Nephron progenitor cell (in vitro differentiated cells): Measurements from ENCODE around the gene OGFOD2.
A peak's percentile ranks its signal among the peaks of the same experiment; 100 is the strongest.

ENCODE experiments used
- DNase-seq: peaks from one replicate; pipeline ENCODE4 v3.0.0; 2021
- H3K27ac Mint-ChIP-seq: 2 replicates; pipeline ENCODE4 v1.8.0; 2021; ENCODE audit warnings: mild to moderate bottlenecking, moderate library complexity, mixed read lengths
- H3K27me3 Mint-ChIP-seq: 2 replicates; pipeline ENCODE4 v1.8.0; 2021; ENCODE audit warnings: mild to moderate bottlenecking, low read depth, mixed read lengths; ENCODE audit not compliant: poor library complexity
- H3K36me3 Mint-ChIP-seq: 2 replicates; pipeline ENCODE4 v1.8.0; 2021; ENCODE audit warnings: low read depth, mixed read lengths
- H3K4me1 Mint-ChIP-seq: 2 replicates; pipeline ENCODE4 v1.8.0; 2021; ENCODE audit warnings: mixed read lengths
- H3K4me3 Mint-ChIP-seq: 2 replicates; pipeline ENCODE4 v1.8.0; 2021; ENCODE audit warnings: mild to moderate bottlenecking, moderate library complexity, mixed read lengths
- H3K9me3 Mint-ChIP-seq: 2 replicates; pipeline ENCODE4 v1.8.0; 2021; ENCODE audit warnings: mild to moderate bottlenecking, moderate library complexity, mixed read lengths
- TF ChIP-seq, protein P1 (sequence below): fragments of 200-600 bp; sonication (generic); IDR thresholded peaks from 2 replicates; pipeline ENCODE4 v1.5.0; 2021; ENCODE audit warnings: antibody characterized with exemption

The OGFOD2 gene

DNA sequence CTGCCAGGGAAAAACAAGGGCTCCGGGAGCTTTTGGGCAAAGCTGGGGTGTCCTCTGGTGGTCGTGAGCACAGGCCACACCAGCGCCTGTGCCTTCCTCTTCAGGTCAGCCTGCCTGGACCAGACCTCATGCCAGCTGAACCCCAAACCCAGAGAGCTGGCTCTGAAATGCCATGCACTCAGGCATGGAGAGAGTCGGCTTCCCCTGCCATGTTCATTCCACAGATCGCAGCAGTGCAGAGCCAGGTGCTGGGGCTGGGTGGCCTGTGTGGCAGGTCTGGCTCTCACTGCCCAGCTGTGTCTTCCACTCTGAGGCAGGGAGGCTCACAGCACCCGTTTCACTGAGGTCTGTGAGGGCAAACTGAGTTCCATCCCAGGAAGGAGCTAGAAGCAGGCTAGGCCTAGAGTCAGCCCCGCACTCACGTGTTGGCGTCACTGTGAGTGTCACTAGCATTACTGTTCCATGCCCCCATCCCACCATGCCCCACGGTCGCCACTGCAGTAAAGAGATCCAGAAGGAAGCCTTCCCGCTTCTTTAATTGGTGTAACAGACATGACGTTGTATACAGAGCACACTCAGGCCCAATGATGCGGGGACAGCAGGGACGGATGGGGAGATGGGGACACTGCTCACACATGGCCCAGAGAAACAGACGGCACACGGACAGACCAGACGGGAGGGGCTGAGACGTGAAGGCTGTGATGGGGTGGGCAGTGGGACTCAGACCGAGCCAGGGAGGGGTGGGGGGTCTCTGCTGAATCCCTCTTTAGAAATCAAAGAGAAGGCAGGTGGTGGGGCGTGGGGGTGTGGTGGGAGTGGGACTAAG is 8.1 kb downstream of the OGFOD2 start:
- Mint-ChIP-seq H3K27me3 (no peaks in the 10 kb centered on the region), H3K27ac (peak overlapping the region; percentile 85), H3K9me3 (no peaks in the 10 kb centered on the region), H3K4me1 (peaks cover 59% of the 10 kb centered on the region), H3K36me3 (no peaks in the 10 kb centered on the region), H3K4me3 (peak overlapping the region; percentile 66)
- TF ChIP-seq, protein P1, sequence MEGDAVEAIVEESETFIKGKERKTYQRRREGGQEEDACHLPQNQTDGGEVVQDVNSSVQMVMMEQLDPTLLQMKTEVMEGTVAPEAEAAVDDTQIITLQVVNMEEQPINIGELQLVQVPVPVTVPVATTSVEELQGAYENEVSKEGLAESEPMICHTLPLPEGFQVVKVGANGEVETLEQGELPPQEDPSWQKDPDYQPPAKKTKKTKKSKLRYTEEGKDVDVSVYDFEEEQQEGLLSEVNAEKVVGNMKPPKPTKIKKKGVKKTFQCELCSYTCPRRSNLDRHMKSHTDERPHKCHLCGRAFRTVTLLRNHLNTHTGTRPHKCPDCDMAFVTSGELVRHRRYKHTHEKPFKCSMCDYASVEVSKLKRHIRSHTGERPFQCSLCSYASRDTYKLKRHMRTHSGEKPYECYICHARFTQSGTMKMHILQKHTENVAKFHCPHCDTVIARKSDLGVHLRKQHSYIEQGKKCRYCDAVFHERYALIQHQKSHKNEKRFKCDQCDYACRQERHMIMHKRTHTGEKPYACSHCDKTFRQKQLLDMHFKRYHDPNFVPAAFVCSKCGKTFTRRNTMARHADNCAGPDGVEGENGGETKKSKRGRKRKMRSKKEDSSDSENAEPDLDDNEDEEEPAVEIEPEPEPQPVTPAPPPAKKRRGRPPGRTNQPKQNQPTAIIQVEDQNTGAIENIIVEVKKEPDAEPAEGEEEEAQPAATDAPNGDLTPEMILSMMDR, result no peak
- DNase-seq, result peak; percentile 4

DNA sequence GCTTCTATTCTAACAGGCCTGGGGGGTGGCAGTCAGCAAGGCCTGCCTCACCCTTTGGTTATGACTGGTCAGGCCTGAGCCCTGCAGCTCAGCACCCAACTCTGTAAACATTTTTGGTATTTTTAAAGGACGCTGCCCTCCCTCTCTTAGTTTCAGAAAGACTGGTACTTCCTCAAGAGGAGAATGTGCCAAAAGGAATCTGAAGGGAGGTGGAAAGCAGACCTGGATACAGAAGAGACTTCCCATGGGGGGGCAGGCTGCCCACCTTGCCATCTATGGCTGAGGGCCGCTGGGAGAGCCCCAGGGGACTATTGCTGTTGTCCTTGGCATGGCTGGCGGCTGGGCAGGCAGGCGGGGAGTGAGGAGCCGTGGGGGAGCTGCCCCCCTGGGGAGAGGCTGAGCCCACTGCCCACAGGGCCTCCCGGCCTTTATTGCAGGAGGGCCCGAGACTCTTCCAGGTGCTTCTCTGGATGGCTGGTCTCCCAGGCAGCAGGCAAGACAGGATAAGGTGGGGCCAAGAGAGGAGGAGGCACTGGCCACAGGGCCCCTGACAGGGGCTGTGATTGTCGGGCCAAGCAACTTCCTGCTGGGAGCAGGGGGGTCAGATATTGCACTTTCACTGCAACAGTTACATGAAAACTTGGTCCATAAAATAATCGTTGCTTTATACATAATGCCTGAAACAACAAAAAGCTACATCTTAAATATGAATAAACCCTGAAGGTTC is 8.9 kb downstream of the OGFOD2 start:
- Mint-ChIP-seq H3K9me3 (no peaks in the 10 kb centered on the region), H3K27ac (peak overlapping the region; percentile 85), H3K4me1 (peaks cover 57% of the 10 kb centered on the region), H3K4me3 (peak overlapping the region; percentile 66), H3K36me3 (no peaks in the 10 kb centered on the region), H3K27me3 (no peaks in the 10 kb centered on the region)
- peak; percentile 10 for DNase-seq
- TF ChIP-seq, protein P1, result no peak

DNA sequence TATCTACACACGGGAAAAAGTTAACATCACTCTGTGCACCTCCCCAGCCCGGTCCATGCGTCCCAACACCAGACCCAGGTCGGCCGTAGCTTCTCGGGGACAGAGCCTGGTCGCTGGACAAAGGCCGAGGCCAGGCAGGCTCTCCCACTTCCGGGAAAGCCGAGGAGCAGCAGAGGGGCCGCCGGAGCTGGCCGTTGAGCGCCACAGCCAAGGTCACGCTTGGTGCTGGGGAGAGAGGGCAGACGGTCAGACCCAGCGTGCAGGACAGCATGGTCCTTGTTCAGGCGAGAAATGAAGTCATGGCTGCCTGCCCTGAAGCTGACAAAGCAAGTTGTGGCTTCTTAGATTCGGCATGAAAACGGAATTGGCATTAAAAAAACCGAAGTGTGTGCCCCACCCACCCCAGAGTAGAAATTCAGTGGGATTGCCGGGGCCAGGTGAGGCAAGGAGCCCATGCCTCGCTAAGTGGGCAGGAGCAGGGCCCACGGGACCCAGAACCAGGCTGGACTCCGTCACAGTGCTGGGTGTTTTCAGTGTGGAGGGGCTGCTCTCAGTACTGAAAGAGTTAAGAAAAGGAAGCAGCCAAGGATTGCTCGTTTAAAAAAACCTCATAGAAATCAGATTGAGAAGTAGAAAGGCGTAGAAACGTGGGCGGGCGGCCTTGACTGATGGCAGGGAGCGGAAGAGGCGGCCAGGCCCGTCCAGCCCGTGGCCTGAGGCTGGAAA is 9.7 kb downstream of the OGFOD2 start:
- H3K9me3 Mint-ChIP-seq, result no peaks in the 10 kb centered on the region
- peak overlapping the region; percentile 66 for H3K4me3 Mint-ChIP-seq
- no peak for DNase-seq
- no peaks in the 10 kb centered on the region for H3K27me3 Mint-ChIP-seq
- TF ChIP-seq, protein P1, result no peak
- H3K27ac Mint-ChIP-seq, result peak overlapping the region; percentile 21
- H3K36me3 Mint-ChIP-seq, result no peaks in the 10 kb centered on the region
- peaks cover 50% of the 10 kb centered on the region for H3K4me1 Mint-ChIP-seq

DNA sequence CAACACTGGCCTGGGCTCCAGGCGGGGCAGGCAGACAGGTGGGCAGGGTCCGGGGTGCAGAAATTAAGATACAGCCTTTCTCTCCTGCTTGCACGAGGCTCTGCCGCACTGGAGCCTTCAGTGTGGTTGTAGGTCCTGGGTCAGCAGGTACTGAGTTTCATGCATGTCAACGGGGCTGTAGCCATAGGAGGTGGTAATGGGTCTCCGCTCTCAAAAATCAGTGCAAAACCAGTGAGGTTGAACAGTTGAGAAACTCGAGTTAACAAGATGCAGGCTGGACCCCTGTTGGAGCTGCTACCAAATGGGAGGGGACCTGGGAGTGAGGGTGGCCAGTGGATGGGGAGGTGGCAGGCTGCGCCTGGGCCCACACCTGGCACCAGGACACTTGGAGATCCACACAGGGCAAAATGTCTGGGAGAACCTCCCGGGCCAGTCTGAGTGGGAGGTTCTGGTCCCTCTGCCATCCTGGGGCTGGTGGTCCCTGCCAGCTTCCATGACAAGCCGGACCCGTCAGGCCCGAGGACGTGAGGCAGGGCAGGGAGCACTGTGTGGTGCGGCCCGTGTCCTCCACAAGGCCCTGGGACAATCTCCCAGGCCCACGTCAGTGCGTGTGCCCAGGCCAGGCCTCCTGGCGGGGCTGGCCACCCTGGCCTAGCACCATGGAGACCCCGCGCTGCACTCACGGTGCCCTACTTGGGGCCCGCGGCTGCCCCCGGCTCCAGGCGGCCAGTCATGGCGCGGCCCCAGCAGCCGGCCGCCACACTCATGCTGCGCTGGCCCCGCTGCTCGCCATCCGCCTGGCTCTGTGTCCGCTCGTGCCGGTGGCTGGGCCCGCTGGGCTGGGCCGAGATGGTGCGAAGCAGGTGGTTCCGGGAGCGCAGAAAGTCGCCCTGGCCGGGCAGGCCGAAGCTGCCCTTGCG is 10.6 kb downstream of the OGFOD2 start:
- H3K9me3 Mint-ChIP-seq, result no peaks in the 10 kb centered on the region
- H3K4me3 Mint-ChIP-seq, result no peak overlapping the region
- TF ChIP-seq, protein P1, result no peak
- peaks cover 46% of the 10 kb centered on the region for H3K4me1 Mint-ChIP-seq
- peak overlapping the region; percentile 21 for H3K27ac Mint-ChIP-seq
- H3K27me3 Mint-ChIP-seq, result no peaks in the 10 kb centered on the region
- no peak for DNase-seq
- no peaks in the 10 kb centered on the region for H3K36me3 Mint-ChIP-seq

DNA sequence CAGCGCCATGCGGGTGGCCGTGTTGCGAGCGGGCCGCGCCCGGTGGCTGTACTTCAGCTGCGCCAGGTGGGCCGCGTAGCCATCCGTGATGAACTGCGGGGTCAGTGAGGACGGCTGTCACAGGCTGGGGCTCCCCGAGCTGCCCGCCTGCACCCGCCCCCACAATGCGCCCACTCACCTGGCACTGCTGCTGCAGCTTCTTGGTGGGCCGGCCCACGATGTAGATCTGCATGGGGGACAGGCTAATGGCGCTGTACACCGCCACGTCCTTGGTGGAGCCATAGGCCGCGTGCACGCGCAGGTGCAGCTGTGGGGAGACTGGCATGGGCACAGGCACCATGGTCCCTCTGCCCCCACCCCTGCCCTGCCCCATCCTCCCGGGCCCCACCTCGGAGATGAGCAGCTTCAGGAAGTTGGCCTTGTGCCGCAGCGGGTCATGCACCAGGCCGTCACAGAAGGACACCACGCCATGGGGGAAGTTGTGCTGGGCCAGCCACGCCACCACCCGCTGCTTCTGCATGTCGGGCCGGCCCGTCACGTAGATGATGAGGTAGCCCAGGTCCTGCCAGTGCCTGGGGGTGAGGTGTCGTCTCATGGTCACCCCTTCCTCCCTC is 11.3 kb downstream of the OGFOD2 start:
- H3K4me1 Mint-ChIP-seq, result peaks cover 41% of the 10 kb centered on the region
- H3K27me3 Mint-ChIP-seq, result no peaks in the 10 kb centered on the region
- no peak for DNase-seq
- no peak overlapping the region for H3K4me3 Mint-ChIP-seq
- H3K27ac Mint-ChIP-seq, result no peak overlapping the region
- H3K36me3 Mint-ChIP-seq, result no peaks in the 10 kb centered on the region
- TF ChIP-seq, protein P1, result no peak
- H3K9me3 Mint-ChIP-seq, result no peaks in the 10 kb centered on the region
